Erythroblast (primary cell): ENCODE measurements around the gene MTIF3.

Experiments used
- GATA1 ChIP-seq: IDR thresholded peaks from 2 replicates; pipeline ENCODE4 v1.6.1; 2011; ENCODE audit warnings: low read depth, mild to moderate bottlenecking, control low read depth, low read length, moderate library complexity
- POLR2A ChIP-seq: IDR thresholded peaks from 2 replicates; pipeline ENCODE4 v1.6.1; 2011; ENCODE audit warnings: mild to moderate bottlenecking, low read length

DNA sequence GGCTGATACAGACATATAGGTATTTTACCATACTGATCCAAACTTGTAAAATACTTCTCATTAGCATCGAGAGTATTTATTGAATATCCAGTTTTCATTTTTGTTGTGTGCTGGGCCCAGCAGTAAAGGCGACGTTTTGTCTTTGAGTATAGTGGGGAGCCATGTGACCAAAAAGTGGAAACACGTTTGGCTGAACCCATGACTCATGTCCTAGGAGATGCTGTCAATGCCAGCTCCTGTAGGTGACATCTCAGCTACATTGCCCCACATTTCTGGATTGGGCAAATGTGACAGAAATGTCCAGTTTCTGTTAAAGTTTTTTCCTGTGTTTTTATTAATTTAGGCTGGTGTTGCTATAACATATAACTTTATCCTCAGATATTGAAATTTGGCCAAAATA lies 52.0 kb downstream of the MTIF3 start:
- no peak for TF ChIP-seq POLR2A
- TF ChIP-seq GATA1: no peak
